GM19397 (cell line): ENCODE results near the gene ATE1.

ENCODE experiments used
- ATAC-seq: cut with Tn5 transposase; IDR thresholded peaks from one replicate; pipeline ENCODE4 v1.9.1; 2021; ENCODE audit warnings: mild to moderate bottlenecking, moderate library complexity; ENCODE audit not compliant: unreplicated experiment

Gene ATE1

DNA sequence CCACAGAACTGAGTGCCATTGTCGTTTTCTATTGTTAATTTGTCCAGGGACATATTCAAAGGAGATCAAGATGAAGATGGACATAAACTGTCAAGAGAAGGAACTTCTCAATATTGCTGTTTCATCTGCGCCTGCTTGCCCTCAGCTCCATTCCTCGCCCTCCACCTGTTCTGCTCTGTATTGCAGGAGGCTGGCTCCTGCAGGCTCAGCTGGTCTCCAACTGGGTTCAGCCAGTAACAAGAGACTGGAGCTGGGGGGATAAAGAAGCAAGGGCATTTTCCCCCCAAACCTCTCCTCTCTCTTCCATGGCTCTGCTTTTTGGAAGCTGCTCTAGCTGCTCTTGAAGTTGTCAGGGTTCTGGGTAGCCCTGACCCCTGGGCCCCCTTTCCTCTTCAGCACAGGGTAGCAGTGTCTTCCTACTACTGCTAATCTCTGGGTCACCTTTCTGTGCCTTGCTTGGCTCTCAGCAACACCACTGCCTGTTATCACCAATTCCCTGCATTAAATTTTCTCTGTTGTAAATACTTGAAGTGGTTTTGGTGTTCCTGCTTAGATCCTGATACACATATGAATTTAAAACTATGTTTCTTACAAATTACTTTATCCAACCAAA, 180.6 kb downstream of the ATE1 start:
- no peak for ATAC-seq

DNA sequence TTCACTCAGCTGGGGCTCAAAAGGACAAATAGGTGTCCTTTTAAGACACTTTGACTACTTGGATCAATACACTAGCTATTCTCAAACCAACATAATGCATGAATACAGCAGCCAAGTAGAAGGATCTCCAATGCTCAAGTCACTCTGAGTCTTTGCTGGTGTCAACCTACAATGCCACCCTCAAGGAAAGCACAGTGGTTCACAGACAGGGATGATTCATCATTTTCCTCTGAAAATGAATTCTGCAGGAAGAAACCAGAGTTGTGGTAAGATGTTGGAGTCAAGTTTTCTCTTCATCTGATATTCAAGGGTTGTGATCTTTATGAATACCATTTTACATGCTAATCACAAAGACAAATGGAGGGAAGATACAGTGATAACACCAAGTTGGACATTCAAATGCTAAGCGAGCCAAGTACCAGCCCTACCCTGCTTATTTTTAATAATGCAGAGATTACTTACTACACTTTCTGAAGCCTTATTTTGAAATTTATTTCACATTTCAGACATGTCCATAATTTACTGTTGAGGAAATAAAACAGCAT, 186.5 kb downstream of the ATE1 start:
- ATAC-seq = no peak

DNA sequence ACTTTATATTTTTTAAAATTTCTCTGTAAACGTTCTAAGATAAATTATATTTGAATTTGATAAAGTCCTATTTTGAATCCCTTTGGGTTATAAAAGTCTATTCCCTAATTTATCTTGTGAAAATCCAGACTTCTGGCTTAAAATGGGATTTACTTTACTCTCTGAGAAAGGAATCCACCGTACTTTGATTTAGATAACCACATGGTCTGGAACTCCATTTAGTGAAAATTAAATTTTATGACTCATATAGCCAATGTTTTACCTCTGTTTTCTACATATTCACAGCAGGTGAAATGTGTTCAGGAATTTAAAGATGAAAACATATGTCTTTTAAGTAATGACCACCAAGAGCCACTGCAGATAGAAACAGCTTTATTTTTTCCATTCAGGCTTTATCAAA, 187.8 kb downstream of the ATE1 start:
- no peak for ATAC-seq

DNA sequence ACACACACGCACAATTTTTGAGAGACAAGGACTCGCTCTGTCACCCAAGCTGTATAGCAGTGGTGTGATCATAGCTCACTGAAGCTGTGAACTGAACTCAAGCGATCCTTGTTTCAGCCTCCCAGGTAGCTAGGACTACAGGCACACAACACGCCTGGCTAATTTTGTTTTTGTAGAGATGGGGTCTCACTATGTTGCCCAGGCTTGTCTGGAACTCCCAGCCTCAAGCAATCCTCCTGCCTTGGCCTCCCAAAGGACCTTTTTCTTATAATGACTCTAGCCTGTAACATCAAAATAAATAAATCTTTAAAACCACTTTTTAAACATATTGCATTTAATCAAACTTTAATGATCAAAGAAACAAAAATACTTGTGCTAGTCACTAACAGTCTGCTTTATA, 188.7 kb downstream of the ATE1 start:
- no peak for ATAC-seq

DNA sequence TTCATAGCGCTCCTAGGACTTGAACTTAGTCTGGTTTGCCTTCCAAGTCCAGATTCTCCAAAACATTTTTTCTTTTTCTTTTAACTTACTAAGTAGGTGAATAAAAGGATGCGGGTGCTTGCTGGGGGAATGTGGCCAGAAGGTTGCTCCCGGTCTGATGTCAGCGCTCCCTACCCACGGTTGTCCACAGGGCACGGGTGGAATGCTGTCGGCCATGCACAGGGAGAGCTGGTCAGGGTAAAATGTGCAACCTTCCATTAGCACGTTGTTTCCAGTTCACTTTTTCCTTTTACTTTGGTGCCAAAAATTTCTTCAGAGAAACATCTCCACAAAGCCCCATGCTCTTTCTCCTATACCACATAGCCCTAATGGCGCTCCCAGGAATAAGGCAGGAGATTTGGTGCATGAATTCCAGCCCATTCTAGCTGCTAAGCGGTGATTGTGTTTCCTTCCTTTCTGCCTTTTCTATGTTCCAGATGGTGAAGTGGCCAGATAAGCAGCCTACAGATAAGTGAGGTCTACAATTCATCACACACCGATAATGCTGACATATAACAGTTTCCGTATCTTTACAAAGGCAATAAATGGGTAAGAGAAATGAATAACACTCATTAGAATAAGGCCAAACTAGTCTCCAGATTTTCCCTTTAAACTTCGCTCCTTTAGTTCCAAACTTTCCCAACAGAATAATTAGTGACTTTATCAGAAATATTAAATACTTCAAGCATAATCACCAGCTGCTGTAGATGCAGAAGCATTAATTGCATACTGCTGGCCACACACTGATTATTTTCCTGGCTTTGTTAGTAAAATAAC, 191.3 kb downstream of the ATE1 start:
- no peak for ATAC-seq

DNA sequence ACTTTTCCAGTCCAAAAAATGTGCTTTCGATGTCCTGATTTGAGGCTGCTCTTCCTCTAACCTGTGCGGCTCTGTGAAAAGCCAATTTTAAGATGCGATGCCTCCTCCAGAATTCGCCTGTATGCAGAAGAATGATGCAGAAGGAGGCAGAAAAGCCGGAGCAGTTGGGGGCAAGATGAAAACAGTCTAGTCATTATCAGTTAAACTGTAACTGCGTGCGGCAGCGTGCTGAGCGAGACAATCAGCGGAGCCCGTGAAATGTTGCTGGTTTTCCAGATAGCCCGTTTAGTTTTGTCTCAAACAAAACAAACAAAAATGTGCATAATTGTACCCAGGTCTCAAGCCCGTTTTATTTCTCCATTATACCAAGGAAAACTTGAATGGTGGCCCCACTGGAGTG, 192.6 kb downstream of the ATE1 start:
- no peak for ATAC-seq

DNA sequence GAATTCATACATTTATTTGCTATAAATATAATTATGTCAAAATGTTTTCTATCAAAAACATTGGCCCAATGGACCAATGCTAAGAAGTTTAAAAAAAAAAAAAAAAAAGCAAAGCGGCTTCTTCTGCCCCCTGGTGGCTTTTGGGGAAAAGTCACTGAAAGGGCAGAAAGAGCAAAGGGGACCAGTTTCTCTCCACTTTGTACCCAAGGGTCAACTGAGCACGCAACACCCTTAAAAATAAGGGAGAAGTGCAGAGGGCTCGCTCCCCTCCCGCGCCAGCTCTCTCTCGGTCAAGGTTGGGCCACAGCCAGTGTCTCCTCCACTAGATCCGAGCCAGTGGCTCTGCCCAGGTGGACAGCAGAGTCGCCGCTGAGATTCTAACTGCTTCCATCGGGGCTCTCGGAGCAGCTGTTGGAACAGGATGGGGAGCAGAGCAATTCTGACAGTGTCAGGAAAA, 193.2 kb downstream of the ATE1 start:
- ATAC-seq = no peak

DNA sequence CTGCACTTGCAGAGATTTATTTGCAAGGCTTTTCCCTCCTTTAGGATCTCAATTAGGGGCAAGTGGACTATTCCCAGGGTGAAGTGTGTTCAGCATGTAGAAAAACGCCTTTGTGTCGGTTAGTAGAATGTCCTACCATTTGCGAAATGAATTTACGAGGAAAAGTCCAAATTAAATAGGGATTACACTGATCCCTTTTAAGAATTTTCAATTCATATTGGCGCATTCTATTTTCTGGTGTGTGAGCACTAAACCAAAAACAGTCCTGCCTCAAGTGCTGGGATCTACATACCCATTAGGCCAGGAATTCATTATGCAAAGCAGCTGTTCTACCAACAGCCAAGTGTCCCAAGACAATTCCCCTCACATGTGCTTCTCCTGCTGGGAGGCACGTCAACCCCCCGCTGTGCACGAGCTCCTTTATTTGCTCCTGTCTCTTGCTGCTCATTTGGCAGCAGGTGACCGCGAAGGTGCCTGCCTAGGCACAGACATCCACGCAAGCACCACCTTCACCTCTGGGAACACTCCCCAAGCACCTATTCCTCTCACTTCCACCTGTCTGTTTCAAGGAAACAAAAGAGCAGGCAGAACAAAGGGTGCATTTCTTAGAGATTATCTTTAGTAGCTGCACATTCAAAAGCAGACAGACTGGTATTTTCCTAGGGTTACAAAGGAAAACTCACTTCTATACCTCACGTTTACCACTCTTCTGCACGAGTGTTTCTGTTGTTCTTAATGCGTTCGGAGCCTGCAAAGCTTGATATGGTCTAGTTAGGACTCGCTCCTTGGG, 195.0 kb downstream of the ATE1 start:
- no peak for ATAC-seq

DNA sequence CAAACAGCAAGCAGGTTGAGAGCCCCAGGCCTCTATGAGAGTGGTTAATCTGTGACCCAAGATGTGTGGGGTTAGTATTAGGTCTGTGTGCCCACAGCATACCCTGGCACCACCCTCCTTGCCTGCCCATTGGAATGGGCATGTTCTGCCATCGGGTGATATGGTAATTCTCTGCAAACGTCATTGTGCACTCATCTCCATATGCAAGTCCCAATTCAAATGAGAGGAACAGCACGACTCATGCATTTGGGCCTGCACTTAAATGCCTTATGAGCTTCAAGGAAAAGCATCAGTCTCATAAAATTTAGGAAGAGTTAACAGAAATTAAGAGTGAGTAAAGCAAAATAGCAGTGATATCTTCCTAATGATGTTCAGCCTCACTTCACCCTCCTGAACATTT, 195.7 kb downstream of the ATE1 start:
- ATAC-seq = no peak

DNA sequence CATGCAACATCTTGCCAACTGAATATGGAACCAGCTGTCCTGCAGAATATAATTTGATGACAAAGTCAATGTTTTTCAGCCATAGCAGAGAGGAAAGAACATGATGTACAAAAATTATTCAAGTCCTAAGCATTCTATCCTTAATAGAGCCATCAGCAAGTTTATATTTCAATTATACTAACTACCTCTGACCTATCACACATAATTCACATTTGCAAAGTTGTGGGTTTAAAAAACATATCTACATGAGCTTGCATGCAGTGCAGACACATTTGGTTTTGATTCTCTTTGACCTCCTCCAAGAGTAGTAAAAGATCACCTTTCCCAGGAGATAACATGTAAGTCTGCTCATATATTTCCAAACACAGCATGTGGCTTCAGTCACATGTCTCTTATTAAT, 203.5 kb downstream of the ATE1 start:
- ATAC-seq = no peak

DNA sequence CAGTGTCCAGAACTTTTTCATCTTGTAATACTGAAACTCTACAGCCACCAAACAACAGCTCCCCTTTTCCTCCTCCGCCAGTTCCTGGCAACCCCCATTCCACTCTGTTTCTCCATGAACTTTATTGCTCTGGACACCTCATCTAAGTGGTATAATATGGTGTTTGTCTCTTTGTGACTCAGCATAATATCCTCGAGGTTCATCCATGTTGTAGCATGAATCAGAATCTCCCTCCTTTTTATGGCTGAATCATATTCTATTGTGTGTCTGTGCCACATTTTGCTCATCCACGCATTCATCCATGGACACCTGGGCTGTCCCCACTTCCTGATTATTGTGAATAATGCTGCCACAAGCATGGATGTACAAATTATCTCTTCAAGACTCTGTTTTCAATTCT, 205.2 kb downstream of the ATE1 start:
- no peak for ATAC-seq

DNA sequence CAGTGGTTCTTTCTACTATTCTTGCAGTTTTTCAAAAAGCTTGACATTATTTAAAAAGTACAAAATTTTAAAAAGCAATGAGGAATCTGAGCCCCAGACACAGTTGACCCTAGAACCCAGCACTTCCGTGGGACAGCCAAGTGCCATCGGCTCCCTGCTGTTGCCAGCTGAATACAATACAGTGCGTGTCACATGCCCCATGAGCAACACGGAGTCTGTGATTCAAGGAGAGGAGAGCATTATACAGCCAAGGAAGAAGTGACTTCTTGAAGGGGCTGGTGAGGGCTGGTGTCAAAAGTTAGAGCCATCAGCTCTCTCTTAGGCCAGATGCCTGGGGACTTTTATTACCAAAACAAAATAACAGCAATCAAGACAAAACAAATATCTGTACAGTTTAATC, 206.6 kb downstream of the ATE1 start:
- no peak for ATAC-seq

DNA sequence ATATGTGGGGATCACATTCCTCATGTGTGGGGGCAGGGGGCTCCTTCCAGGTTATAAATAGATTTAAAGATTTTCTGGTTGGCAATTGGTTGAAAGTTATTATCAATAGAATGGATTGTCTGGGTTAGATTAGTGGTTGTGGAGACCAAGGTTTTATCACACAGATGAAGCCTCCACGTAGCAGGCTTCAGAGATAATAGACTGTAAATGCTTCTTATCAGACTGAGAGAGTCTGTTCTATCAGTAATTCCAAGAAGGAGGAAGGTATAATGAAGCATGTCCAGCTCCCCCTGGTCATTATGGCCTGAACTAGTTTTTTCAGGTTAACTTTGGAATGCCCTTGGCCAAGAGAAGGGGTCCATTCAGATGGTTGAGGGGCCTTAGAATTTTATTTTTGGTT, 211.9 kb downstream of the ATE1 start:
- ATAC-seq = no peak

DNA sequence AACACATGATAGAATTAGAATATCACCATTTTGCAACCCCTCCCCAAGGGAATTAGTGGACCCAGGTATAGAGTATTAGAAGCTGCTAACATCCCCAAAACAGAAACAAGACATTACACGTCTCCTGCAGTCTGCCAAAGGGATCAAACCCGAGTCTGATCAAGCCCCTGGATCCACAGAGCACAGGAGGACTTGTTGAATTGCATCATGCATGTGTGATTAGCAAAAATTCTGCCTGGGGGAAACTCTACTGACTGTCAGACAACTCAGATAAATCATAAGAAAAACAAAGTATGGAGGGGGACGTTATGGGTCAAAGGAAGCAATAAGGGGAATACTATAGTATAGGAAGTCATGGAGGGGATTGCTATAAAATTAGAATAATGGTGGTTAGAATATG, 212.8 kb downstream of the ATE1 start:
- ATAC-seq = no peak

DNA sequence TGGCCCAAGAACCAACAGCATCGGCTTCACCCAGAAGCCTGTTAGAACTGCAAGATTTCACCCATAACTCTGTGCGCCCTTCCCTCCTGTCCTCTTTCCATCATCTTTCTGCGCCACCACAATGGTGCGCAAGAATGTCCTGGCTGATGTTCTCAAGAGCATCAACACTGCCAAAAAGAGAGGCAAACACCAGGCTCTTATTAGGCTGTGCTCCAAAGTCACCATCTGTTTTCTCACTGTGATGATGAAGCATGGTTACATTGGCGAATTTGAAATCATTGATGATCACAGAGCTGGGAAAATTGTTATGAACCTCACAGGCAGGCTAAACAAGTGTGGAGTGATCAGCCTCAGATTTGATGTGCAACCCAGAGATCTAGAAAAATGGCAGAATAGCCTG, 214.3 kb downstream of the ATE1 start:
- ATAC-seq = no peak

DNA sequence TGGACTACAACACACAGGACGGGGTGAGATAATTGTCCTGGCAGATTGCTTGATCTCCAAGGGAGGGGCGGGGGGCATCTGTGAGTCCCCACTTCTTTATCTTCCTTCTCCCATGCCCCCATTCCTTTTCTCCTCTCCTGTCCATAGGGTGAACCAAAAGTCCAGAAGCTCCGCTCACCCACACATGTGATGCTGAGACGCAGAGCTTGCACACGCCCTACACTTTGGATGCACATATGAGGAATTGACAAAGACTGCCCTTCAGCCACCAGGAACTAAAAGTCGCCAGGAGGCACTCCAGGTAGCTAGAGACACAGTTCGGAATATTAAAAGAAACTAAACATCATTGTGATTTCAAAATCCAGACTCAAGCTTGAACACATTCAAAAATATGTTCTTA, 216.9 kb downstream of the ATE1 start:
- ATAC-seq = no peak

DNA sequence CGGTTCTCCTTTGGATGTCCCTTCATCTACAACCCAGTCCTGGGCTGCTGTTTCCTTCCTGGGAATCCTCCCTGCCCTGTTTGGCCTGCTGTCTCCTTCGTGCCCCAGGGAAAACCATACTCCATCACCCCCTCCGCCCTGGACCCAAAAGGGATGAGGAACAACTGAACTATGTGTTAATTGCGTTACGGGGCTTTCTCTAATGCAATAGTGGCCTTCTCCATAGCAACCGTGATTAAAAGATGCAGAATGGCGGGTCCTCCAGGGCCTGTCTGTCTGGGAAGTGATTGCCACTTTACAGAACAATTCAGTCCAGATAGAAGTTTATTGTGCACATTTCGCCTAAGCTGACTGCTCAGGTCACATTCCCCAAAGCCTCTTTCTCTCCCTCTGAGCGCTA, 217.6 kb downstream of the ATE1 start:
- ATAC-seq = no peak

DNA sequence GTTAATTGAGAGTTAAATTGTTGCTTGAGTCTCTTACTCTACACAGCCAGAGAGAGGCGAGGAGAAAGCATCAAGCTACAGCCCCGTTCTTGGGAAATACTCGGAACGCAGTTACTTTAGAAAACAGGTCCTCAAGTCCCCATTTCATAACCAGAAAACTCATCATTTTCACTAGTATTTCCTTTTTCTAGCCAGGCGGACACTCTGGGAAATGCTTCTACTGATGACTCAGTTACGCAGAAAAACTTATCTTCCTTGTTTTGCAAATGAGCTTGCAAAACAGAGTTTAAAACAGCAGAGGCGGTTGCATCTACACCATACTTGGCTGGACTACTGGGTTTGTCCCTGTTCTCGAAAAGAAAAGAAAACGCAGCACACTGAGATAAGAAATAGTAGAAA, 218.2 kb downstream of the ATE1 start:
- no peak for ATAC-seq

DNA sequence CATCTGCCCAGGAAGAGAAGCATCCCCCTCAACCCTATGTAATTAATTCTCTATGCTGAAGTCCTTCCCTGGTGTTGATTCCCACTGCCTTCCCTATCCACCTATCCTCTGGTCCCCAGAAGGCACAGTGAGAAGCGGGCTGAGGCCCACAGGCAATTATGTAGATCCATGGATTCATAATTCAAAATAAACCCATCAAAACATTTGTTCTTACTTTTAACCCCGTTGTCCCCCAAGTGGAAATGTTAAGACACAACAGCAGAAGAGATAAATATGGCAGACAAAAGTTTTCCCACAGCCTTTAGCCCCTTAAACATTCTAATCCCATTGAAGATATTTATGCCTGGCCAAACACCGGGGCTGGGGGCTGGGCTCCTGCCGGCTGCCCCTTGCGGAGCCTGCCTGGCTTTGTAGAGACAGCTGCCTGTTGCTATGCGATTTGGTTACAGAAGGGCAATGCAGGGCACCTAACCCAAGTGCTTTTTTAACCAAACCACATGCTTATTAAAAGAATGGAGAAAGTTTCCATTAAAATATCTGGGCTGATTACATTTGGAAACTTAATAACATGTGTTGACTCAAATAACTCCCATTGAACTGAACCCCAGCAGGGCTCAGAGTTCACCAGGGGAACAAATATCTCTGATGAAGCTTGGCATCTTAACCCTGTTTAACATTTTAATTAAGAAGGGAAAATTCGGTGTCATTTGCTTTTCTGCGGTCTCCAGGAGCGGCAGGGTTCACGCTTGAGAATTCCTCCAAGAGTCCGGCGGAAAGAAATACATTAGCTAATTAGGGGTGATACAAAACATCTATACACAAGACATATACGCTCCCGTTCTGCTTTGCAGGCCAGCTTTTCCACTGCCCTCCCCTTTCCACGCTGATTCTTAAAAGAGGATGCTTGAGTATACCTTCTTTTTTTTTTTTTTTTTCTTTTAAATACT, 218.8 kb downstream of the ATE1 start:
- ATAC-seq = no peak
